Measurements from ENCODE around the gene GOSR2.

DNA sequence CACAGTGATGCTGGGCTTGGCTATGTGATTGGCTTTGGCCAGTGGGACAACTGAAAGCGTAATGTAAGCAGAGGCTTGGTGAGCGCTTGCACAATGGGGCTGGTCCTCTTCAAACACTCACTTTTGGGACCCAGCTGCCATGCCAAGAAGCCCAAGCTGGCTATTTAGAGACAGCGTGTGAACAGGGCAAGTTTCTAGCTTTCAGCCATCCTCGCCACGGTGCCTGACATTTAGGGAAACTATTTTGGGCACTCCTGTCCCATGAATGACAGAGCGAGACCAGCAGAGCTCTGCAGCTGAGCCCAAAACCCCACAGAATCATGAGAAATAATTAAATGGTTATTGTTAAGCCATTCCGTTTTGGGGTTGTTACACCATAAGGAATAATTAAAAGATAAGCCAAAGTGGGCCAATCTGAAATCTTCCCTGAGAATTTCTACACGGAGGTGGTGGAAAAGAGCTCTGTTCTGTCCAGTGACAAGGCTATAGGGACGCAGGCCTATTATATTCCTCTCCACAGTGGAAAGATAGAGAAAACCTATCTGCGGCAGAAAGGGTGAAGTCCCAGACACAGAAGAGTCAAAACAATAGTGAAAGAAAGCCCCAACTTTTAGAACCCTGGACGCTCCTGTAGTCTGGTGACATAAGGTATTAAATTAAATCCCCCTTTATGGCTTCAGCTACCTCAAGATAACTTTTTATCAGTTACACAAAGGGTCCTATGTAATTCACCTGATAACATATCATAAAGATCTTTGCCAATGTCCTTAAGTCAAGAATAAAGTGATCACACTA is 66.9 kb downstream of the GOSR2 start:
- TF ChIP-seq, protein P1, sequence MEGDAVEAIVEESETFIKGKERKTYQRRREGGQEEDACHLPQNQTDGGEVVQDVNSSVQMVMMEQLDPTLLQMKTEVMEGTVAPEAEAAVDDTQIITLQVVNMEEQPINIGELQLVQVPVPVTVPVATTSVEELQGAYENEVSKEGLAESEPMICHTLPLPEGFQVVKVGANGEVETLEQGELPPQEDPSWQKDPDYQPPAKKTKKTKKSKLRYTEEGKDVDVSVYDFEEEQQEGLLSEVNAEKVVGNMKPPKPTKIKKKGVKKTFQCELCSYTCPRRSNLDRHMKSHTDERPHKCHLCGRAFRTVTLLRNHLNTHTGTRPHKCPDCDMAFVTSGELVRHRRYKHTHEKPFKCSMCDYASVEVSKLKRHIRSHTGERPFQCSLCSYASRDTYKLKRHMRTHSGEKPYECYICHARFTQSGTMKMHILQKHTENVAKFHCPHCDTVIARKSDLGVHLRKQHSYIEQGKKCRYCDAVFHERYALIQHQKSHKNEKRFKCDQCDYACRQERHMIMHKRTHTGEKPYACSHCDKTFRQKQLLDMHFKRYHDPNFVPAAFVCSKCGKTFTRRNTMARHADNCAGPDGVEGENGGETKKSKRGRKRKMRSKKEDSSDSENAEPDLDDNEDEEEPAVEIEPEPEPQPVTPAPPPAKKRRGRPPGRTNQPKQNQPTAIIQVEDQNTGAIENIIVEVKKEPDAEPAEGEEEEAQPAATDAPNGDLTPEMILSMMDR (IDR thresholded peaks at IDR 0.05), result no peak
- no peak for TF ChIP-seq POLR2A (IDR thresholded peaks at IDR 0.05)
